NT2/D1 (cell line): ENCODE results near the gene HS6ST2.

Experiments used
- YY1 ChIP-seq: IDR thresholded peaks from 2 replicates; pipeline ENCODE4 v1.6.1; 2011; ENCODE audit not compliant: insufficient read length, insufficient read depth
- ZNF274 ChIP-seq: IDR thresholded peaks from 2 replicates; pipeline ENCODE4 v1.6.1; 2011; ENCODE audit warnings: mild to moderate bottlenecking, low read depth, low read length

- no peak for TF ChIP-seq YY1
- TF ChIP-seq ZNF274: no peak
Observed at GRCh38 chrX:132742246-132742645, 216.2 kb downstream of the HS6ST2 start.
